HG03095 (cell line): ENCODE measurements around the gene CLIP2.
"Not testable (repeated sequence)": the region's sequence is repeated elsewhere in the genome, so short reads cannot be mapped to it uniquely, and the experiment has no call there.

ENCODE experiments used
- ATAC-seq: cut with Tn5 transposase; IDR thresholded peaks from one replicate; pipeline ENCODE4 v1.9.1; 2021; ENCODE audit warnings: moderate library complexity; ENCODE audit not compliant: unreplicated experiment

The CLIP2 gene

DNA sequence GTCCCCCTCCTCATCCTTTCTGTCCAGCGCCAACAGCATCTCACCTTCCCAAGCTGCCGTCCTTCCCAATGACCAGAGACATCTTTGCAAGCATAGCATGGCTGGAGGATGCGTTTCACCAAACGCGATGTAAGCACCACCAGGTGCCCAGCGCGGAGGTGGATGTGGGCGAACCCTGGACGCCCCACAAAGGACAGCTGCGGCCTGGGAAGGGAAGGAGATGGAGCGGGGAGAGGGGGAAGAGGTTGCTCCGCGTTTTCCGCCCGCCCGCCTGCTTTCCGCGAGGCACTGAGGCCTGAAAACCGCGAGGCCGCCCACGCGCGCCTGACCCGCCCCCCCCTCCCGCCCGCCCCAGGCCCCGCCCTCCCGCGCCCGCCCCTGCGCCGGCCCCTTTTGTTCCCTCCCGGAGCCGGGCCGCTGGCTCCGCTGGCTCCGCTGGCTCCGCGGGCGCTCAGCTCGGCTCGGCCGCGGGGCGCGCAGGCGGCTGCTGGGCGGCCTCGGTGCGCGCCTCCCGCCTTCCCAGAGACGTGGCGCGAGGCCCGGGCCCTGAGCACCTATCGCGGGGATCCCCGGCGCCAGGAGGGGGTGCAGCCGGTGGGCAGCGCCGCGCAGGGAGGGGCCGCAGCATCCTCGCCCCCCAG is at the start of gene CLIP2:
Gene CLIP2, plus strand, starts transcription at position 390 of the 641 bp plus-strand sequence. CDS start 28,140 bp downstream, outside the sequence.
- ATAC-seq = no peak

DNA sequence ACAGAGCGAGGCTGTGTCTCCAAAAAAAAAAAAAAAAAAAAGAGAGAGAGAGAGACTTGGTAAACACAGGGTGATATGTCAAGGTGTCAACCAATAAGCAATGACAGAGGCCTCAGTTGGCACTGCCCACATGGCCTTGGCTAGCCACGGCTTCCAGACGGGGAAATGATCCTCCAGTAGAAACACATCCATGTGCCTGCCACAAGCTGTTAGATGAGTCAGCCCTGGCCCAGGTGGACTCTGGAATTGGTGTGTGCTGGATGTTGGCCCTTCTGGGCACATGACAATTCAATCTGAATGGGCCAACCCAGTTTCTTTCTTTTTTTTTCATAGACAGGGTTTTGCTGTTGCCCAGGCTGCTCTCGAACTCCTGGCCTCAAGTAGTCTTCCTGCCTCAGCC is 48.7 kb upstream of the CLIP2 start:
- no peak for ATAC-seq

DNA sequence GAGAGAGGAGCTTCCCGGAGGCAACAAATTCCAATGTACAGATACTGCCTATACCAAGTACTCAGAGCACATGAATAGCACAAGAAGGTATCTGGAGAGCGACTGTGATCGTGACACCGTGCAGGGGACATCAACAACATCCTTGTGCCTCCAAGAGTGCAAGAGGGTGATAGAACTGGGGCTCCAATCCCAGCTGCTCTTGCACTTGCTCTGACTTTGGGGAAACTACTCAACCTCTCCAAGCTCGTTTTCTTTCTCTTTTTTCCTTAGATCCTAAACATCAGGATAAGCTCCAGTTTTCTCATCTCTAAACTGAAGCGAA is 47.1 kb upstream of the CLIP2 start:
- ATAC-seq = no peak

DNA sequence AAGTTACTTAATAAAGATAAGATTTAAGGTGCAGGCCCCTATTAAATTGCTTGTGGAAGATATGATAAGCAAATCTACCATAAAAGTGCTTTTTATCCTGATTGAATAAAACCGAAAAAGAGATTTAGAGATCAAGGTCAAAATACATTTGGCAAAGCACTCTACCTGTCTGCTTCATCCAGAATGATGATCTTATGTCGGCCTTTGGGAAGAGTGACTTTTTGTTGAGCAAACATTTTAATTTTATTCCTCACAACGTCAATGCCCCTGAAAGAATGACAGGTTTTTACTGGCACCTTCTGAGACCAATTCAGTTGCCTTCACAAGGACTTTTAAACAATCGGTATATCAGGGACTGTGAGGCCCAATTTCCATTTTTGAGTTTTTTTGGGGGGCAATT is 42.7 kb upstream of the CLIP2 start:
- ATAC-seq = no peak

DNA sequence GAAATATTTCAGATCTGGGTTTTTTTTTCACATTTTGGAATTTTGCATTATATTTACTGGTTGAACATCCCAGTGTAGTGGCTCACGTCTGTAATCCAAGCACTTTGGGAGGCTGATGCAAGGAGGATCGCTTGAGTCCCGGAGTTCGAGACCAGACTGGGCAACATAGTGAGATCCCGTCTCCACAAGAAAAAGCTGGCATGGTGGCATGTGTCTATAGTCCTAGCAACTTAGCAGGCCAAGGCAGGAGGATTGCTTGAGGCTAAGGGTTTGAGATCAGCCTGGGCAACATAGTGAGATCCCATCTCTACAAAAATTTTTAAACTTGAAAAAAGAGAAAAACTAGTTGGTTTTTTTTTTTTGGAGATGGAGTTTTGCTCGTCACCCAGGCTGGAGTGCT is 41.1 kb upstream of the CLIP2 start:
- ATAC-seq = no peak

- not testable (repeated sequence) for ATAC-seq
These were observed 40.1 kb upstream of the CLIP2 start for GRCh38 chr7:74249058-74249457.

GRCh38 chr7:74252893-74253292 is 36.3 kb upstream of the CLIP2 start:
- no peak for ATAC-seq

DNA sequence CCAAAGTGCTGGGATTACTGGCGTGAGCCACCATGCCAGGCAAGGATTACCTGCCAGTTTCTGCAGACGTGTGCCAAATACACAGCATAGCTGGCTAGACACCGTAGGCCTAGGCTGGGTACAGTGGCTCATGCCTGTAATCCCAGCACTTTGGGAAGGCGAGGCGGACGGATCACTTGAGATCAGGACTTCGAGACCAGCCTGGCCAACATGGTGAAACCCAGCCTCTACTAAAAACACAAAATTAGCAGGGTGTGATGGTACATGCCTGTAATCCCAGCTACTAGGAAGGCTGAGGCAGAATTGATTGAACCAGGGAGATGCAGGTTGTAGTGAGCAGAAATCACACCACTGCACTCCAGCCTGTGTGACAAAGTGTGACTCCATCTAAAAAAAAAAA is 35.9 kb upstream of the CLIP2 start:
- ATAC-seq = no peak

GRCh38 chr7:74253835-74254128 is 35.4 kb upstream of the CLIP2 start:
- ATAC-seq = no peak

- ATAC-seq = peak; percentile 85
These were observed 34.9 kb upstream of the CLIP2 start, which contains the start of gene RFC2 for GRCh38 chr7:74254129-74254857. Gene RFC2 (minus strand): TSS chr7:74254399. CDS start chr7:74254383, 16 bp downstream.

DNA sequence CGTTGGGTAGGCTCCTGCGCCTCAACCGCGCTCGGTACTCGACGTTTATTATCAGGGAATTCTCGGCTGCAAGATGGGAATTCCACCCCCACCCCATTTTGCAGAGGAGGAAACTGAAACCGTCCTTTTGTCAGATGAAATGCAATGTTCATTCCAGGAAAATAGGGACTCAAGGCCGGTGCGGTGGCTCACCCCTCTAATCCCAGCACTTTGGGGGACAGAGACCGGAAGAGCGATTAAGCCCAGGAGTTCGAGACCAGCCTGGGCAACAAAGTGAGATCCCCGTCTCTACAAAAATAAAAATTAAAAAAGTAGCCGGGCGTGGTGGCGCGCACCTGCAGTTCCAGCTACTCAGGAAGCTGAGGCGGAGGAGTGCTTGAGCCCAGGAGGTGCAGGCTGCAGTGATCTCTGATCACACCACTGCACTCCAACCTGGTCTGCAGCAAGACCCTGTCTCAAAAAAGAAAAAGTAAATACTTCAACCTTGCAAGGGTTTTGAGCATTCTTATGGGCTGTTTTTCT is 34.3 kb upstream of the CLIP2 start:
- ATAC-seq = no peak

- not testable (repeated sequence) for ATAC-seq
These were observed 33.7 kb upstream of the CLIP2 start for GRCh38 chr7:74255461-74255860.

DNA sequence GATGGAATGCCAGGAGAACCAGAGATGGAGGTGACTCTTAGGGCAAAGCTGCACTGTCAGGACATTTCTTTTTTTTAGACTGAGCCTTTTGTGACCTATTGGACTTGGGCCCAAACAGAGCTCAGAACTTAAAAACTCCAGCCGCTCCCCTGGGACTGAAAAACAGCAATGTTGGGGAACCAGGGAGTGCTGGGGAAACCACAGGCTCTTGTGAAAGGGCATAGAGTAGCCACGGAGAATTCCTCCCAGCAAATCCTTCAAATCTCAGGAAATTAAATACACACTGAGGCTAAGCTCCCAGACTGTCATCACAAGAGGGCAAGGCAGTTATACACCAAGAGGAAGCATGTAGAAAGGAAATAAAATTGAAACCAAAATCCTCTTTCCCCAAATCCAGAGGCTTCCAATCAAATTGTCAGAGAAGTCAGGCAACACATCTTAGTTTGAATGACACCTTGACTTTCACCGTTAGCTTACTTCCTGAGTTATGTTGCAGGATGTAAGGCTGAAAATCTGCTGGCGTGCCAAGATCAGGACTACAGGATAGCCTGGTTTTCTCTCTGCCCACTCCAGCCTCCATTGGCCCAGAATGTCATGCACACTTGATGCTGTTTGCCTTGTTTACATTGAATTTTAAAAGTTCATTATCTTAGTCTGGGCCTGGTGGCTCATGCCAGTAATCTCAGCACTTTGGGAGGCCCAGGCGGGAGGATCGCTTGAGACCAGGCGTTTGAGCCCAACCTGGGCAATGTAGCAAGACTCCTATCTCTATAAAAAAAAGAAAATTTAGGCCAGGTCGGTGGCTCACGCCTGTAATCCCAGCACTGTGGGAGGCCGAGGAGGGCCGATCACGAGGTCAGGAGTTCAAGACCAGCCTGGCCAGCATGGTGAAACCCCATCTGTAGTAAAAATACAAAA is 32.5 kb upstream of the CLIP2 start:
- no peak for ATAC-seq

- no peak for ATAC-seq
These were observed 30.6 kb upstream of the CLIP2 start for GRCh38 chr7:74258639-74259038.

GRCh38 chr7:74262639-74263398 is 26.4 kb upstream of the CLIP2 start:
- ATAC-seq = no peak

DNA sequence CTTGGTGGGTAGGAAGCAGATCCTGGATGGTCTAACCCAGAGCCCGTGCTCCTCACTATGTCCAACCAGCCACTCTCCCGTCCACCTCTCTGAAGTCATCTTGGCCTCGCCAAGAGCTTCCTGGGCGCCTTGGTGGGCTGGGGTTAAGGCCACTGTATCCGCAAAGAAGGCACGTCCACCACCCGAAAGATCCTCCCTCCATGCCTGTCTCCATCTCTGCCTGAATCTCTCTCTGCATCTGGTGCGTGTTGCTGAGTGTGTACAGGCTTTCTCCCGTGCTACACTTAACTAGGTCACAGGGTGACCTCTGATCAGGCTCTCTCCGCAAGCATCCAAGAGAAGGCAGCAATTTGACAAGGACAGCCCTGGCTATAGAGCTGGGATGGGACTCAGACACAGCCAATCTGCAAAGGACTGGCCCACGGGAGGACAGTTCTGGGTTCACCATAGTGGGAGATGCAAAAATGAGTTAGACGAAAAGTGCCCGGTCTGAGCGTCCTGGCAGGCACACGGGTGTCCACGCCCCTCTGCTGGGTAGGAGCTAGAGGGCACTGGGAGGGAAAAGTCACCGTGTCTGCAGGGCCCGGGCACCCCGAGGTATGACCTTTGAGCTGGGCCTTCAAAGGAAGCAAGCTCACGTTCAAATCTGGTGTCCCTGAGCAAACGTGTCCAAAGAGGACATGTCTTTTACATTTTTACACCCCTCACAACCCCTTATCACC is 25.6 kb upstream of the CLIP2 start:
- no peak for ATAC-seq

- no peak for ATAC-seq
These were observed 22.8 kb upstream of the CLIP2 start for GRCh38 chr7:74266191-74266963.

- ATAC-seq = no peak
These were observed 21.2 kb upstream of the CLIP2 start for GRCh38 chr7:74267756-74268565.
